ES-I3 (cell line): ENCODE data around the gene SP7.
"Not testable (repeated sequence)": the region's sequence is repeated elsewhere in the genome, so short reads cannot be mapped to it uniquely, and the experiment has no call there.

Experiments
- H3K36me3 ChIP-seq: 2 replicates; pipeline ENCODE4 v1.6.1; 2013; ENCODE audit warnings: mild to moderate bottlenecking, low read length, control low read depth, moderate library complexity; ENCODE audit not compliant: insufficient read depth
- H3K4me1 ChIP-seq: 2 replicates; pipeline ENCODE4 v1.6.1; 2013; ENCODE audit warnings: mild to moderate bottlenecking, control low read depth, low read length; ENCODE audit not compliant: insufficient read depth
- H3K9ac ChIP-seq: 2 replicates; pipeline ENCODE4 v1.6.1; 2013; ENCODE audit warnings: low read depth, mild to moderate bottlenecking, low read length, moderate library complexity
- H3K9me3 ChIP-seq: 2 replicates; pipeline ENCODE4 v1.6.1; 2013; ENCODE audit warnings: mild to moderate bottlenecking, low read length, moderate library complexity; ENCODE audit not compliant: control insufficient read depth, insufficient read depth

Gene SP7

DNA sequence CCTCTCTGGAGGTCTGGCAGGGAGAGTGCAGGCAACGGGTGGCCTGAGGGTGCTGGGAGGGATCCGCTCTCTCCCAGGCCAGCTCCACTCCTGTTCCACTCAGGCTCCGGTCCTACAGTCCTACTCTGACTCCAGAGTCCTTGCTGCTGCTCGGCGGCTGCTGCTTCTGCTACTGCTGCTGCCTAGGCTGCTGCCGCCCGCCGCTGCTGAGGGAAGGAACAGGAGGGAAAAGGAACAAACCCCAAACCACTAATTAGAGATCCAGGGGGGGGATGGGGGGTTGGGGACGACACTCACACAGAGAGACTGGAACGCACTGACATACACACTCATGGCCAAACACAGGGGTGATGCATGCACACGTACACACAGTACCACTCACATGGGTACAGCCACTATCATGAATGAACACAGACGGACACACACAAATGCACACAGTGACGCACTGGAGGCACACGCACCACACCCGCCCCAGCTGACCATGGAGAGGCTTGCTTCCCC, at the start of gene SP7:
SP7 (minus strand) TSS at position 174 of the 501 bp plus-strand sequence. CDS start 708 bp downstream, outside the sequence.
- Histone ChIP-seq H3K36me3 (no peaks in the 10 kb centered on the region), H3K9me3 (no peaks in the 10 kb centered on the region), H3K9ac (no peak within 1 kb of the TSS; the same call in 1 of the 2 replicates), H3K4me1 (peaks cover 21% of the 10 kb centered on the region)

DNA sequence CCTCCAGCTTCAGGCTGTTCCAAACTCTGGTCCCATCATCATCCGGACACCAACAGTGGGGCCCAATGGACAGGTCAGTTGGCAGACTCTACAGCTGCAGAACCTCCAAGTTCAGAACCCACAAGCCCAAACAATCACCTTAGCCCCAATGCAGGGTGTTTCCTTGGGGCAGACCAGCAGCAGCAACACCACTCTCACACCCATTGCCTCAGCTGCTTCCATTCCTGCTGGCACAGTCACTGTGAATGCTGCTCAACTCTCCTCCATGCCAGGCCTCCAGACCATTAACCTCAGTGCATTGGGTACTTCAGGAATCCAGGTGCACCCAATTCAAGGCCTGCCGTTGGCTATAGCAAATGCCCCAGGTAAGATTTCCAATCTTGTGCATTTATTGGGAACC, 47.1 kb upstream of the SP7 start:
- Histone ChIP-seq H3K36me3 (peaks cover 20% of the 10 kb centered on the region), H3K9ac (no peak overlapping the region), H3K4me1 (peaks cover 18% of the 10 kb centered on the region)

DNA sequence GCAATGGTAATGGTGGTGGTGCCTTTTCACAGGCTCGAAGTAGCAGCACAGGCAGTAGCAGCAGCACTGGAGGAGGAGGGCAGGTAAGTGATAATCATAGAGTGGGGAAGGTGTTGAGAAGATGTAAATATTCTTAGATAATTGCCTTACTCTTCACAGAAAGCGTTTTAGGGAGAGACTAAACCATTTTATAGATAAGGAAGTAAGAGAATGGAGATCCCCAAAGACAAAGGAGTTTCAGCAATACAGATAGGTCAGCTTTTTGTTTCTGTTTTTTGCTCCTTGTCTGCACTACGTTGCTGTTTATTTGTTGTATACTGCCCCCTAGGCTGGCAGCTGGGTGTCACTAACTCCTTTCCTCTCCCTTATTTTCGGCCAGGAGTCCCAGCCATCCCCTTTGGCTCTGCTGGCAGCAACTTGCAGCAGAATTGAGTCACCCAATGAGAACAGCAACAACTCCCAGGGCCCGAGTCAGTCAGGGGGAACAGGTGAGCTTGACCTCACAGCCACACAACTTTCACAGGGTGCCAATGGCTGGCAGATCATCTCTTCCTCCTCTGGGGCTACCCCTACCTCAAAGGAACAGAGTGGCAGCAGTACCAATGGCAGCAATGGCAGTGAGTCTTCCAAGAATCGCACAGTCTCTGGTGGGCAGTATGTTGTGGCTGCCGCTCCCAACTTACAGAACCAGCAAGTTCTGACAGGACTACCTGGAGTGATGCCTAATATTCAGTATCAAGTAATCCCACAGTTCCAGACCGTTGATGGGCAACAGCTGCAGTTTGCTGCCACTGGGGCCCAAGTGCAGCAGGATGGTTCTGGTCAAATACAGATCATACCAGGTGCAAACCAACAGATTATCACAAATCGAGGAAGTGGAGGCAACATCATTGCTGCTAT, 45.8 kb upstream of the SP7 start:
- H3K9me3 ChIP-seq = no peaks in the 10 kb centered on the region
- H3K4me1 ChIP-seq = peaks cover 16% of the 10 kb centered on the region
- H3K36me3 ChIP-seq = peaks cover 20% of the 10 kb centered on the region
- peak overlapping the region; percentile 83 for H3K9ac ChIP-seq

More for the DNA sequence above, 47.1 kb upstream of the SP7 start:
- H3K9me3 ChIP-seq = no peaks in the 10 kb centered on the region

DNA sequence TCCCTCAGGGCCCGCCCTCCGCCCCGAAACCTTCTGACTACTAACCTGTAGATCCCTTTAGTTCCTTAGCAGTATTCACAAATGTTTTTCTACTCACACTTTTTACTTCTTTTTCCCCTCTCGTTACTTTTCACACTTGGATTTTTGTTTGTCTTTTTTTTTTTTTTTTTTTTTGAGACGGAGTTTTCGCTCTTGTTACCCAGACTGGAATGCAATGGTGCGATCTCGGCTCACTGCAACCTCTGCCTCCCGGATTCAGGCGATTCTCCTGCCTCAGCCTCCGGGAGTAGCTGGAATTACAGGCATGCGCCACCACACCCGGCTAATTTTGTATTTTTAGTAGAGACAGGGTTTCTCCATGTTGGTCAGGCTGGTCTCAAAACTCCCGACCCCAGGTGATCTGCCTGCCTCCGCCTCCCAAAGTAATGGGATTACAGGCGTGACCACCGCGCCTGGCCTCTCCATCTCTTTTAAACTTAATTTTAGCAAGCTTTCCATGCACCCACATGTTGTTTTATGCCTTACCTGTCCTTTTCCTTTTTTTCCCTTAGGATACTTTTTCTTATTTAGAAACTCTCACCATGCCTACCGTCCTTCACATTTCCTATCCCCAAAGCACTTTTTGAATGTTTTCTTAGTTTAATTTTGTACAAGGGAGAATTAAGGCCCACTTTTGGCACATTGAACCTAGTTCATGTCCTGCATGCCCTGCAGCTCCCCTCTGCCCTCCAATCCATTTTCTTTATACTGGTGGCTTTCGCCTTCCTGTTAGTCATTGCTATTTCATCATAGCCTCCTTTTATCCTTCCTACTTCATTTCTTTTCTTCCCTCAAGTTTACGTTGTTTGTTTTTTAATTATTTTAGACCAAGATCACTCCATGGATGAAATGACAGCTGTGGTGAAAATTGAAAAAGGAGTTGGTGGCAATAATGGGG, 44.9 kb upstream of the SP7 start:
- no peaks in the 10 kb centered on the region for H3K9me3 ChIP-seq
- H3K36me3 ChIP-seq = peaks cover 20% of the 10 kb centered on the region
- H3K9ac ChIP-seq = peak overlapping the region; percentile 83
- peaks cover 16% of the 10 kb centered on the region for H3K4me1 ChIP-seq

DNA sequence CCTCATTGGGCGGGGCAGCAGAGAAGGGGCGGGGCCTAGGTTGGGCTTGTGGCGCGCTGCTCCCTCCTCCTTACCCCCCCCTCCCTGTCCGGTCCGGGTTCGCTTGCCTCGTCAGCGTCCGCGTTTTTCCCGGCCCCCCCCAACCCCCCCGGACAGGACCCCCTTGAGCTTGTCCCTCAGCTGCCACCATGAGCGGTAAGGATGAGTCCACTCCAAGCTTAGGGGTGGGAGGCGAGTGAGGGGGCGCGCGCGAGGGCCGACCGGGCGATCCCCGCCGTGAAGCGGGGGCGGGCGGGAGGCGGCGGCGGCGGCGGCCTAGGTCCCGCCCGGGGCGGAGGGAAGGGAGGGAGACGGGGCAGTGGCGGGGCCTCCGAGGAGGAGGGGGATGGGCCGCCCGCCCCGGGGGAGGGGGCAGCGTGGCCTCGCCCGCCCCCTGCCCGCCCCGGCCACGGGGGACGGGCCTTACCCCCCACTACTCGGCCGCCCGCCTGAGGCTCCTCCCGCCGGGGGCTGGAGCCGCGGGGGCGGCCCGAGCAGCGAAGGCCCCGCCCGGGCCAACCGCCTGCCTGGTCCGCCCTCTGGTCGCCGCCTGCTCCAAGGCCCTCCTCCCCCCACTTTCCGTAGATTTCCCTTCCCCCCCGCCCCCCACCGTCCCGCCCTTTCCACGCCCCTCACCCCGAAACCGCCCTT, 44.1 kb upstream of the SP7 start, which contains the start of gene SP1:
SP1 (plus strand) TSS at position 73 of the 690 bp plus-strand sequence; CDS start at position 189, 116 bp downstream.
- Histone ChIP-seq H3K36me3 (peaks cover 20% of the 10 kb centered on the region), H3K9ac (peak within 1 kb of the TSS; percentile 83), H3K9me3 (no peaks in the 10 kb centered on the region), H3K4me1 (peaks cover 16% of the 10 kb centered on the region)

DNA sequence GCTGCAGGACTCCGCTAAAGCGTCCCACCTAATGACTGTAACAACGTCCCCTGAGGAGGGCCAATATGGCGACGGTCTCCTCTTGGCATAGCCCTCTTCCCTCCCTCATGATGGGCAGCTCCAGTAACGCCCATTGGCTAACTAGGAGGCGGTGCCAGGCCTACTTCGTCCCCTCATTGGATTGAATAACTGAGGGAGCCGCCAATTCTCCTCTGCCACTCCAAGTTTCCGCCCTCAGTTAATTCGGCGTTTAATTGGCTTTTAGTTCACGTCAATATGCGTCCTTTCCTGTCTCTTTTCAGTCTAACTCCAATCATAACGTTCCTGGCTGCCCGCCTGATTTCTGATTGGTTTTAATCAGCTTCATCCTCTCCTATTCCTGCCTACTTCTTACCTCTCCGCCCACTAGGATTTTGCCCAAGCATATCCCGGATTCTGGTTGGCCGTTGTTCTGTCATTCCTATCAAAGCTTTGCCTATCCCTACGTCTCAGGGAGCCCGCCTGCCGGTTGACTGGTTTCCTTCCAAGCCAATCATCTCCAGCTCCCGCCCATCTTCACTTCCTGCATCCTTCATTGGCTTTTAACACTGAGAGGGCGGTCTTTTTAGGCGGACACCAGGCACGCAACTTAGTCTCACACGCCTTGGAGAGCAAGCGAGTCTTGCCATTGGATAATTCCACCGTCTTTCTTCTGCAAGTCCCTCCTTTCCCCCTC, 43.4 kb upstream of the SP7 start:
- peak overlapping the region; percentile 76 for H3K9ac ChIP-seq

DNA sequence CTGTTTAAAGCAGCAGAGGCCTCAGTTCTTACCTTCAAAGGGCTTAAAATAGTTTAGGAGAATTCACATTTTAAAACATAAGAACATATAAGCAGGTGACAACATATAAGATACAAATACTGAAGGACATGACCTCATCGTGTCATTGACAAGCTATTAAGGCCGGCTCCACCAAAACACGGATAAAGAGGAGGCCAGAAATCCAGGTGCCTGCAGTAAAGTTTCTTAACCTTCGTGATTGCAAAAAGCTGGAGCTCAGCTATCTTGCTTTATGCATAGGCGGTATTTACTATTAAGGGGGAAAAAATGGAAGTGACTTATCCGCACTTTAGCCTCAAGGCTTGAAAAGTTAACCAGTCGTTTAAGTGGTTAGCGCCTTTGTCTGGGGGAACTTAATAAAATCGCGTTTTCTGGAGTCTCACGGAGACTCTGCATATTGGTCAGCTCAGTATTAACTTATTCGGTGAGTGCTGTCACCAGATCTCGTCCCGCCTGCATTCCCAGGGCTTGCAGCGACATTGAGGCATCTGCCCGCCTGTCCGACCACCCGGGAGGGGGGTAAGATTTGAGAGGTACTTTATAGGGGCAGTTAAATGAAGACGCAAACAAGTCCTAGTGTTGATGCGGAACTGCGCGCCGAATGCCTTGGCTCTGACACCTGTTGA, 42.7 kb upstream of the SP7 start:
- Histone ChIP-seq H3K9ac (peak overlapping the region; percentile 76), H3K9me3 (no peaks in the 10 kb centered on the region), H3K4me1 (peaks cover 16% of the 10 kb centered on the region)

More for the DNA sequence above, 43.4 kb upstream of the SP7 start:
- Histone ChIP-seq H3K4me1 (peaks cover 16% of the 10 kb centered on the region), H3K36me3 (peaks cover 19% of the 10 kb centered on the region), H3K9me3 (no peaks in the 10 kb centered on the region)

DNA sequence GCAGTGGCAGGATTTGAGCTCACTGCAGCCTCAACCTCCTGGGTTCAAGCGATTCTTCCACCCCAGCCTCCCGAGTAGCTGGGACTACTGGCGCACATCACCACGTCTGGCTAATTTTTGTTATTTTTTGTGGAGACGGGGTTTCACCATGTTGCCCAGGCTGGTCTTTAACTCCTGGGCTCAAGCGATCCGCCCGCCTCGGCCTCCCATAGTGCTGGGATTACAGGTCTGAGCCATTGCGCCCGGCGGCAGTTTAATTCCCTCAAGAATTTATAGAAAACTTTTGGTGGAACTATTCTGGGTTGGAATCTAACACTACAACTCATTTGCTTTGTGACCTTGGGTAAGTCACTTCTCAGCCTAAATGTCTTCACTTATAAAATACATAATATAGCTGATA, 42.1 kb upstream of the SP7 start:
- no peaks in the 10 kb centered on the region for H3K9me3 ChIP-seq
- peaks cover 16% of the 10 kb centered on the region for H3K4me1 ChIP-seq
- peaks cover 12% of the 10 kb centered on the region for H3K36me3 ChIP-seq
- H3K9ac ChIP-seq = no peak overlapping the region; the same call in 1 of the 2 replicates

More for the DNA sequence above, 42.7 kb upstream of the SP7 start:
- H3K36me3 ChIP-seq = peaks cover 16% of the 10 kb centered on the region

DNA sequence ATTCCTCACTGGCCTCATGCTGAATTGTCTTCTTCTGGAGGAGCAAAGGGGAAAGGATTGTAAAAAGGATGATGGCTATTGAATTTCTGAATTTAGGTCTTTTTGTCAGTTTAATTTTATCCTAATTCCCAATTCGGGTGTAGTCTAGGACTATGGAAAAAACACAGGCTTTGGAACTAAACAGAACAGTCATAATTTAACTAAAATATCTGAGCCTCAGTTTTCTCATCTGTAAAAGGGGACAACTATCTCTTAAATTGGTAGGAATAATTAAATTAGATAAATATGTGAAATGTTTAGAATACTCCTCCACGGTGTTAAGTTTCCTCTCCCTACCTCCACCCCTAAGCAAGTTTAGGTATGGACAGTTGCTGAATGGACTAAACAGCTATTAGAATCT, 40.6 kb upstream of the SP7 start:
- H3K9ac ChIP-seq = no peak overlapping the region
- no peaks in the 10 kb centered on the region for H3K9me3 ChIP-seq
- H3K4me1 ChIP-seq = peaks cover 10% of the 10 kb centered on the region
- no peaks in the 10 kb centered on the region for H3K36me3 ChIP-seq

DNA sequence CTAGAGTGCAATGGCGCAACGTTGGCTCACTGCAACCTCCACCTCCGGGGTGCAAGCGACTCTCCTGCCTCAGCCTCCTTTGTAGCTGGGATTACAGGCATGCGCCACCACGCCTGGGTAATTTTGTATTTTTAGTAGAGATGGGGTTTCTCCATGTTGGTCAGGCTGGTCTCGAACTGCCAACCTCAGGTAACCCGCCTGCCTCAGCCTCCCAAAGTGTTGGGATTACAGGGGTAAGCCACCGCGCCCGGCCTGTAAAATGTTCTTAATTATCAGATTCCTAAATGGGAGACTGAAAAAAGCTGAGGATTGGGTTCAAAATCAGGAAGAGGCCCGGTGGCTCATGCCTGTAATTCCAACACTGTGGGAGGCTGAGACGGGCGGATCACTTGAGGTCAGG, 38.1 kb upstream of the SP7 start:
- not testable (repeated sequence) for H3K9ac ChIP-seq, H3K9me3 ChIP-seq, H3K36me3 ChIP-seq
- H3K4me1 ChIP-seq = peaks cover 11% of the 10 kb centered on the region

DNA sequence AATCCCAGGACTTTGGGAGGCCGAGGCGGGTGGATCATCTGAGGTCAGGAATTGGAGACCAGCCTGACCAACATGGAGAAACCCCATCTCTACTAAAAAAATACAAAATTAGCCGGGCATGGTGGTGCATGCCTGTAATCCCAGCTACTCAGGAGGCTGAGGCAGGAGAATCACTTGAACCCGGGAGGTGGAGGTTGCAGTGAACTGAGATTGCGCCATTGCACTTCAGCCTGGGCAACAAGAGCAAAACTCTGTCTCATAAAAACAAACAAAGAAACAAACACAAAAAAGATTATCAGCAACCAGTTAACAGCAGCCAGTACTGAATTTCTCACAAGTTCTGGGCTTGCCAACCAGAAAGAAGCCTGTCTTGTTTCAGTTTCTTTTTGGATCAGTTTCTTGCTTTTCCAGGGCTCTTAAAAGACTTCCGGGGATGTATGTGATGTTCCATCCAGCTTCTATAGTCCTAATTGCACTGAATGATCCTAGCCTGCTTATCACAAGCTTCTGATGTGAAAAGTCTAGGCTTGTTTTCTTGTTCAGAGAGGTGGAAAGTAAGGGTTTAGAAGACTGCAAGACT, 37.5 kb upstream of the SP7 start:
- H3K36me3 ChIP-seq, H3K9me3 ChIP-seq, H3K9ac ChIP-seq: not testable (repeated sequence)
- peaks cover 11% of the 10 kb centered on the region for H3K4me1 ChIP-seq

DNA sequence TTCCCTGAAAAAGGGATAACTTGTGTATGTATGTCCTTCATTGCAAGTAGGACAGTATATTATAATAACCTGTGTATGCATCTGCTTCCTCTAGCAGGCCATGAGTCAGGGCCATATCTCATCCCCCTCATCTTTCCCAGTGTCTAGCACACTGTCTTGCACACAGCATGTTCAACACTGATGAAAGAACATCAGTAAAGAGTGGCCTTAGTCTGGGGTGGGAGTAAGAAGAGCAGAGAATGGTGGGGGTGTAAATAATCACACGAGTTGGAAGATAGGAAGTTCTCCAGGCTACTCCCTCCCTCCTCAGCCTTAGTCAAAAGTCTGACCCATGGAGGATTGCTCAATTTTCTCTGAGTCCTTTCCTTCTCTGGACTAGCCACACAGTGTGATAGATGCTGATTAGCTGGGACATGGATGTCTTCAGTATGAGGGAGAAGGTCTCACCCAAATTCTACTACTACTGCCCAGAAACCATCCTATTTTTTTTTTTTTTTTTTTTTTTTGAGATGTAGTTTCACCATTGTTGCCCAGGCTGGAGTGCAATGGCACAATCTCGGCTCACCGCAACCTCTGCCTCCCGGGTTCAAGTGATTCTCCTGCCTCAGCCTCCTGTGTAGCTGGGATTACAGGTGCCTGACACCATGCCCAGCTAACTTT, 29.2 kb upstream of the SP7 start:
- Histone ChIP-seq H3K9me3 (no peaks in the 10 kb centered on the region), H3K9ac (no peak overlapping the region), H3K36me3 (no peaks in the 10 kb centered on the region), H3K4me1 (peaks cover under 1% of the 10 kb centered on the region; the same call in 1 of the 2 replicates)
